Measurements from ENCODE around the gene GSTT2B. TPM values are rescaled to one million over a fixed set of nuclear protein-coding genes. Genes with fewer than 3 reads are reported as not detected.
A peak's percentile ranks its signal among the peaks of the same experiment; 100 is the strongest.
"Not testable (repeated sequence)": the region's sequence is repeated elsewhere in the genome, so short reads cannot be mapped to it uniquely, and the experiment has no call there.

The GSTT2B gene
- total RNA-seq, 2 experiments from 2014 or later = not detected

- H3K4me1 Mint-ChIP-seq; H3K36me3 Mint-ChIP-seq (ENCODE audit: low read depth); H3K9me3 Mint-ChIP-seq; POLR2A ChIA-PET; CTCF ChIA-PET; DNase-seq; H3K27me3 Mint-ChIP-seq; H3K27ac Mint-ChIP-seq; H3K4me3 Mint-ChIP-seq: not testable (repeated sequence)
These were observed 8.1 kb downstream of the GSTT2B start for GRCh38 chr22:23952794-23953405.

DNA sequence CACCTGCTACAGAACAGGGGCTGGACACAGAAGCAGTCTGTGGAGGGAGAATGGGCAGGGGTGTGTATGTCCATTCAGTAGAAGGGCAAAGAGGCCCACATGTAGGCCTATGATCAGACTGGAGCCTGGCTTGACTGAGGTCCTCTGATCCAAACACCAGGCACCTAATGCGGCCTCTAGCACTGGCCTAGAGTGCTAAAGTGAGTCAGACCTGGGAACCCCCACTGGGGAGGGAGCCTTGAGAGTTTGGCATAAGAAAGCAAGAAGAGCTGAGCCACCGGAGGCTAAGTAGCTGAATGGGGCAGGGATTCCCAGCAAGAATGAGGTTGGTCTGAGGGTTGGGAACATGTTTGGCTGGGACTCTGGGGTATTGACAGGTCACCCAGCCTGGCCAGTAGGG is 9.6 kb downstream of the GSTT2B start:
- H3K4me1 Mint-ChIP-seq; H3K4me3 Mint-ChIP-seq; H3K9me3 Mint-ChIP-seq; H3K36me3 Mint-ChIP-seq (ENCODE audit: low read depth); H3K27me3 Mint-ChIP-seq; POLR2A ChIA-PET; CTCF ChIA-PET; H3K27ac Mint-ChIP-seq; DNase-seq: not testable (repeated sequence)

DNA sequence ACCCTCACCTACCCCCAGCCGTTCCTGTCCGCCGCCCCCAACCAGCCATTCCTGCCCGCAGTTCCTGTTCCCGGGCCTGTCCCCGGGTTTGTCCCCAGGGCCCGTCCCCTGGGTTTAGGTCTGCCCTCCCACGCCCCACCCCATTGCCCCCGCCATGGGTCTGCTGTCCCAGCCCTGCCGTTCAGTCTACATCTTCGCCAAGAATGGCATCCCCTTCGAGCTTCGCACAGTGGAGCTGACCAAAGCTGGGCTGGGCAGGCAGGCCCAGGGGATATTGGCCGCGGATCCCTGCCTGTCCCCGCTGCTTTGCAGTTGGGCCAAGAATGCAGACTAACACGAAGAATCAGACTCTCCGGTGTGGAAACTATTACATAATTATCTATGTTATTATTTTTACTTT is 11.2 kb downstream of the GSTT2B start:
- DNase-seq; H3K4me3 Mint-ChIP-seq; H3K27me3 Mint-ChIP-seq; H3K9me3 Mint-ChIP-seq; POLR2A ChIA-PET; H3K4me1 Mint-ChIP-seq; H3K36me3 Mint-ChIP-seq (ENCODE audit: low read depth); H3K27ac Mint-ChIP-seq; CTCF ChIA-PET: not testable (repeated sequence)

DNA sequence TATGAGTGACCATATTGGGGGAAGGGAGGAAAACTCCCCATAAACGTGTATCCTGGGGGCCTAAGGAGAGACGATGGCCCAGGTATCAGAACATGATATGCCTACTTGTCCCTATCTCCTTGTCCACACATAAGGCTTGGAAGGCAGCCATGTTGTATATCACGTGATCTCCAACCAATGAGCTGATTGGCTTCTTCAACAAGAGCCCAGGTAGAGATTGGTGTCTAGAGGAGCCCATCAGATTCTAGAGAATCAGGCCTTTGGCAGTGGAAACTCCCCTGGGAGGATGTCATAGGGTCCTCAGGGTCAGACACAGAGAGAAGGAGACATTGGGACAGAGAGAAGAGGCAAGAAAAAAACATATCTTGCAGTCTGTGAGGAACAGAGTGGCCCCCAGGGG is 13.6 kb downstream of the GSTT2B start:
- CTCF ChIA-PET; DNase-seq; H3K9me3 Mint-ChIP-seq; H3K27ac Mint-ChIP-seq; H3K4me3 Mint-ChIP-seq; H3K4me1 Mint-ChIP-seq; H3K36me3 Mint-ChIP-seq (ENCODE audit: low read depth); POLR2A ChIA-PET: not testable (repeated sequence)
- H3K27me3 Mint-ChIP-seq = peaks cover 10% of the 10 kb centered on the region

DNA sequence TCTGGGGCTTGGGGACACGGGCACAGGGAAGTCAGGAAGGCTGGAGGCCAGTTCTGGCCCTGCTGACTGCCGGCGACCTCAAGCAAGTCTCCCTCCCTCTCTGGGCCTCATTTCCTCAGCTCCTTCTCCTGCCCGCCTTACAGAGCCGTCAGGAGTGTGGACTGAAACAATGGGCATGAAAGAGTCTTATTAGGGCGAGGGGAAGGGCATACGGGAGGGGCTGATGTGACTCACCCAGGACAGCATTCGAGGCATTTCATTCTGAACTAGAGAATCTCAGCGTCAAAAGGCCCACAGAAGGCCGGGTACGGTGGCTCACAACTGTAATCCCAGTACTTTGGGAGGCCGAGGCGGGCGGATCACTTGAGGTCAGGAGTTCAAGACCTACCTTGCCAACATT is 20.8 kb downstream of the GSTT2B start:
- not testable (repeated sequence) for H3K4me3 Mint-ChIP-seq

GRCh38 chr22:23939017-23939357 is 22.0 kb downstream of the GSTT2B start:
- no peaks in the 10 kb centered on the region for H3K4me1 Mint-ChIP-seq
- H3K27me3 Mint-ChIP-seq = peaks cover 9% of the 10 kb centered on the region
- no peaks in the 10 kb centered on the region for H3K9me3 Mint-ChIP-seq
- no peaks in the 10 kb centered on the region for H3K36me3 Mint-ChIP-seq (ENCODE audit: low read depth)
- POLR2A ChIA-PET = no interaction called here
- no peak overlapping the region for H3K27ac Mint-ChIP-seq
- CTCF ChIA-PET = interaction anchor here (0.8 kb wide), 1 partner anchor 89 kb away, joined by 3 read pairs; no protein-coding TSS in a partner anchor
- no peak overlapping the region for H3K4me3 Mint-ChIP-seq
- DNase-seq = no peak

More for the DNA sequence above, 20.8 kb downstream of the GSTT2B start:
- peaks cover 14% of the 10 kb centered on the region for H3K27me3 Mint-ChIP-seq
- H3K4me1 Mint-ChIP-seq; DNase-seq; H3K27ac Mint-ChIP-seq; H3K9me3 Mint-ChIP-seq; H3K36me3 Mint-ChIP-seq (ENCODE audit: low read depth); POLR2A ChIA-PET; CTCF ChIA-PET: not testable (repeated sequence)

DNA sequence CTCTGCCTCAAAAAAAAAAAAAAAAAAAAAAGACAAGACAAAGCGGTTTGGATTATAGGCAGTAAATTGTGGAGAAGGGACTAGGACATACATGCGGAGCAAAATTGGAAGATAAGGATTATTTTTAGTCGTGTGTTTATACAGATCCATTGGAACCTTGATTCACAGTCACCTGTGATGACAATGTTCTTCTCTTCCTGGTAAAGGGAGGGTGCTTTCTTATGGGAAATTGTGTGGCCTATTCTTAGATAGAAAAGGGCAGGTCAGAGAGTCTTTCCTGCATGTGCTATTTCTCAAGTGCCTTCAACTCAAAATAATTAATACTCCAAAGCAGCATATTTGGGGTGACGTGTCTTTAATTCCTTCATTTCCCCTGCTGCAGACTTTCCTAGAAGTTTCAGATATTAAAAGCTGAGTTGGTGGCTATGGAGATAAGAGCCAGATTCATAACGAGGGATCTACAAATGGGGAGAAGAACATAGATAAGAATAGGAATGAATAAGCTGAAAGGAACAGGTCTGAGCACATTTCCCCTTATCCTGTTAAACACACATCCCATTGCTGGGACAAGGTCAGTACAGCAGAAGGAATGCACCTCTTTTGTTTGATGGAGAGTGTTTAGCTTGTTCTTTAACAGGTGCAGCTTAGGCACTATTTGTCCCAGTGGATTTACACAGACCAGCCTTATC is 22.5 kb downstream of the GSTT2B start:
- no peaks in the 10 kb centered on the region for H3K9me3 Mint-ChIP-seq
- H3K4me1 Mint-ChIP-seq = no peaks in the 10 kb centered on the region
- no peak overlapping the region for H3K27ac Mint-ChIP-seq
- CTCF ChIA-PET = interaction anchor here (0.8 kb wide), 1 partner anchor 90 kb away, joined by 3 read pairs; no protein-coding TSS in a partner anchor
- no peak for DNase-seq
- H3K36me3 Mint-ChIP-seq (ENCODE audit: low read depth) = no peaks in the 10 kb centered on the region
- POLR2A ChIA-PET = no interaction called here
- no peak overlapping the region for H3K4me3 Mint-ChIP-seq
- H3K27me3 Mint-ChIP-seq = peaks cover 9% of the 10 kb centered on the region

GRCh38 chr22:23926561-23926960 is 34.4 kb downstream of the GSTT2B start:
- POLR2A ChIA-PET = no interaction called here
- peaks cover 8% of the 10 kb centered on the region for H3K4me1 Mint-ChIP-seq

DNA sequence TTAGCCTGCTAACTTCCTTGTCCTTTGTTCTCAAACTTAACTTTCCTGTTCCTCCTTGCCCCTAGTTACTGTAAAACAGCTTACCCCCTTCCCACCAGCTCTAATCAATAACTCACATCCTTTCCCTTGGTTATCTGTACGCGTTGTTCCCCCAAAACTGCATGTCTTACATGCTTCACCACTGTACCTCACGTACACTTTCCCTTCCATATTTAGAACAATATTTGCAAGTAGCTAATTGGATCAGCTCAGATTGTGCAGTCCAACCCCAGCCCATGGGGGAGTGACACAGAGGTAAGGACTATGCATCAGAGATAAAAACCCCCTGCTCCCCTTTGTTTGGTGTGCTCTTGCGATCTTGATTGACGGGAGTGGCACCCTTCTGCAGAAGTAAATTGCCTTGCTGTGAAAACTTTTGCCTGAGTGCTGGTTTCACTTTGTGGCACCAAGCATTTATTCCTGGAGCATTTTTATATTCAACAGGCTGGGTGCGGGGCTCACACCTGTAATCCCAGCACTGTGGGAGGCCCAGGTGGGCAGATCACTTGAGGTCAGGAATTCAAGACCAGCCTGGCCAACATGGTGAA is 35.9 kb downstream of the GSTT2B start:
- Mint-ChIP-seq H3K9me3 (peaks cover 21% of the 10 kb centered on the region), H3K27ac (no peak overlapping the region), H3K27me3 (no peaks in the 10 kb centered on the region), H3K4me3 (no peak overlapping the region), H3K36me3 (ENCODE audit: low read depth) (peaks cover 50% of the 10 kb centered on the region), H3K4me1 (peaks cover 8% of the 10 kb centered on the region)
- POLR2A ChIA-PET = no interaction called here
- CTCF ChIA-PET = interaction anchor here (0.7 kb wide), 1 partner anchor 56 kb away, joined by 3 read pairs; no protein-coding TSS in a partner anchor
- no peak for DNase-seq

More at GRCh38 chr22:23926561-23926960, 34.4 kb downstream of the GSTT2B start:
- no peak overlapping the region for H3K4me3 Mint-ChIP-seq
- CTCF ChIA-PET = interaction anchor here (1.2 kb wide), 1 partner anchor 45 kb away, joined by 3 read pairs; no protein-coding TSS in a partner anchor
- H3K36me3 Mint-ChIP-seq (ENCODE audit: low read depth) = peaks cover 55% of the 10 kb centered on the region
- no peaks in the 10 kb centered on the region for H3K27me3 Mint-ChIP-seq
- no peak overlapping the region for H3K27ac Mint-ChIP-seq
- peaks cover 25% of the 10 kb centered on the region for H3K9me3 Mint-ChIP-seq
- DNase-seq = no peak

GRCh38 chr22:23922921-23923320 is 38.1 kb downstream of the GSTT2B start:
- H3K4me1 Mint-ChIP-seq = peaks cover 8% of the 10 kb centered on the region
- no peaks in the 10 kb centered on the region for H3K27me3 Mint-ChIP-seq
- ChIA-PET CTCF (no interaction called here), POLR2A (no interaction called here)
- DNase-seq = no peak
- H3K9me3 Mint-ChIP-seq = peaks cover 21% of the 10 kb centered on the region
- no peak overlapping the region for H3K27ac Mint-ChIP-seq
- H3K4me3 Mint-ChIP-seq = no peak overlapping the region
- peaks cover 42% of the 10 kb centered on the region for H3K36me3 Mint-ChIP-seq (ENCODE audit: low read depth)

- H3K4me3 Mint-ChIP-seq, POLR2A ChIA-PET, H3K4me1 Mint-ChIP-seq, H3K27me3 Mint-ChIP-seq, DNase-seq: not testable (repeated sequence)
- Mint-ChIP-seq H3K27ac (peak overlapping the region; percentile 25), H3K9me3 (peaks cover 16% of the 10 kb centered on the region), H3K36me3 (ENCODE audit: low read depth) (peaks cover 31% of the 10 kb centered on the region)
- CTCF ChIA-PET = interaction anchor here (0.6 to 2.4 kb wide), 3 partner anchors 8 to 307 kb away, joined by 3 to 9 read pairs (median 4); partner anchors contain the start of gene MIF
These were observed 39.3 kb downstream of the GSTT2B start for GRCh38 chr22:23921586-23922201.

DNA sequence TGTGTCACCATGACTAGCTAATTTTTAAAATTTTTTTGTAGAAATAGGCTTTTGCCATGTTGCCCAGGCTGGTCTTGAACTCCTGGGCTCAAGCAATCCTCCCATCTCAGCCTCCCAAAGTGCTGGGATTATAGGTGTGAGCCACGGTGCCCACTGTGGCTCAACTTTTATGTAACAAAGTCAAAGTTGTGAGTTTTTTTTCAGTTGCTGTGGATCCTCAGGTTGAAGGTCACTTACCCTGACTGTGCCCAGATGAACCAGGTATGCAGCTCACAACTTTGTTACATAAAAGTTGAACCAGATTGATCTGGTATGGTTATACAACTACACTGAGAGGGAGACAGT is 40.8 kb downstream of the GSTT2B start:
- POLR2A ChIA-PET, H3K9me3 Mint-ChIP-seq, H3K27me3 Mint-ChIP-seq, H3K4me3 Mint-ChIP-seq, DNase-seq, H3K27ac Mint-ChIP-seq: not testable (repeated sequence)
- Mint-ChIP-seq H3K36me3 (ENCODE audit: low read depth) (peaks cover 20% of the 10 kb centered on the region), H3K4me1 (peaks cover 10% of the 10 kb centered on the region)
- CTCF ChIA-PET = interaction anchor here (2.4 kb wide), 1 partner anchor 26 kb away, joined by 9 read pairs; the partner anchor contains the start of gene MIF

GRCh38 chr22:23915290-23915689 is 45.7 kb downstream of the GSTT2B start:
- CTCF ChIA-PET = no interaction called here
- no peak for DNase-seq
- Mint-ChIP-seq H3K9me3 (no peaks in the 10 kb centered on the region), H3K4me3 (no peak overlapping the region), H3K4me1 (peaks cover 32% of the 10 kb centered on the region), H3K27ac (peak overlapping the region; percentile 94), H3K27me3 (no peaks in the 10 kb centered on the region), H3K36me3 (ENCODE audit: low read depth) (peaks cover 3% of the 10 kb centered on the region)
- POLR2A ChIA-PET = no interaction called here

Measured in activated CD4-positive, alpha-beta T cell treated with anti-CD3 and anti-CD28 coated beads, Interleukin-2, amount 10 ng/mL, durations not matched to agents 7 days and 5 days (primary cell).